ENCODE data around the gene PLAC9.

The PLAC9 gene

DNA sequence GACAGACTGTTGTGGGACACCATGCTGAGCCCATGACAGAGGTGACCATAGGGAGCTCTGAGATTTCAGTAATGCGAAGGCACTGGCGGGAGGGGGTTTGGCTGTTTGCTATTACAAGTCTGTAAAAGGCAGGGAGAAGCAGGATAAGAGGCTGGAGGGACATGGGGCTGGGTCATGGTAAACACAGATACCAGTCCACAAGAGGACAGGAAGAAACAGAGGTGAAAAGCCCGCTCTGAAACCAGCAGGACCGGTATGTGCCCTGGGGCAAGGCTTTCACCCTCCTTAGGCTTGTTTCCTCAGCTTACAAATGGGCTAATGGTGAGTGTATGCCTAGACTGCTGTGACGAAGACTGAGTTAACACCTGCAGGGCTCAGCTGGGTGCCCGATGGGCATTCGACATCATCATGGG, 38.7 kb downstream of the PLAC9 start:
- TF ChIP-seq, protein P1, sequence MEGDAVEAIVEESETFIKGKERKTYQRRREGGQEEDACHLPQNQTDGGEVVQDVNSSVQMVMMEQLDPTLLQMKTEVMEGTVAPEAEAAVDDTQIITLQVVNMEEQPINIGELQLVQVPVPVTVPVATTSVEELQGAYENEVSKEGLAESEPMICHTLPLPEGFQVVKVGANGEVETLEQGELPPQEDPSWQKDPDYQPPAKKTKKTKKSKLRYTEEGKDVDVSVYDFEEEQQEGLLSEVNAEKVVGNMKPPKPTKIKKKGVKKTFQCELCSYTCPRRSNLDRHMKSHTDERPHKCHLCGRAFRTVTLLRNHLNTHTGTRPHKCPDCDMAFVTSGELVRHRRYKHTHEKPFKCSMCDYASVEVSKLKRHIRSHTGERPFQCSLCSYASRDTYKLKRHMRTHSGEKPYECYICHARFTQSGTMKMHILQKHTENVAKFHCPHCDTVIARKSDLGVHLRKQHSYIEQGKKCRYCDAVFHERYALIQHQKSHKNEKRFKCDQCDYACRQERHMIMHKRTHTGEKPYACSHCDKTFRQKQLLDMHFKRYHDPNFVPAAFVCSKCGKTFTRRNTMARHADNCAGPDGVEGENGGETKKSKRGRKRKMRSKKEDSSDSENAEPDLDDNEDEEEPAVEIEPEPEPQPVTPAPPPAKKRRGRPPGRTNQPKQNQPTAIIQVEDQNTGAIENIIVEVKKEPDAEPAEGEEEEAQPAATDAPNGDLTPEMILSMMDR (conservative IDR thresholded peaks at IDR 0.05; ENCODE audit: control insufficient read depth, insufficient read depth, low read depth, low read length) = no peak
- no peak for DNase-seq (ENCODE audit: low read depth)

GRCh38 chr10:80172896-80173295, 40.4 kb downstream of the PLAC9 start:
- DNase-seq (ENCODE audit: low read depth) = no peak
- TF ChIP-seq, protein P1 (conservative IDR thresholded peaks at IDR 0.05; ENCODE audit: control insufficient read depth, insufficient read depth, low read depth, low read length) = no peak
- H3K4me3 ChIP-seq (ENCODE audit: control insufficient read depth, low read depth, low read length) = no peak overlapping the region

More for the DNA sequence above, 38.7 kb downstream of the PLAC9 start:
- H3K4me3 ChIP-seq (ENCODE audit: control insufficient read depth, low read depth, low read length) = no peak overlapping the region

DNA sequence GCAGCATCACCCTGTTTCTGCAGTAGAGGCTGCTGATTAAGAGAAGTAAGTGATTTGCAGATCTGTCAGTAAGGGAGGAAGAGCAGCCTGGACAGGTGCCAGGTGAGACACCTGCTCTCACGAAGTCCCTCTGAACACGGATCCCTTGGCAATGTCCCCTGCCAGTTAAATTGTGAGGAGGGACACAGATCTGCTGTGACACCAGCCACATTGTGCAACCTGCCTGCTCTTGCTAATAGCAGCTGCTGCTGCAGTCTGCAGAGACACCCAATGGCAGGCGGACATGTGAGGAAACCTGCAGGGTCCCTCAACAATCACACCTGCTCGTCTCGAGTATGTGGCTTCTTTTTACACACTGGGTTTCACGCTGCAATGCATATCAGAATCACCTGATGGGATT, 40.9 kb downstream of the PLAC9 start:
- no peak for DNase-seq (ENCODE audit: low read depth)
- no peak overlapping the region for H3K4me3 ChIP-seq (ENCODE audit: control insufficient read depth, low read depth, low read length)
- TF ChIP-seq, protein P1 (conservative IDR thresholded peaks at IDR 0.05; ENCODE audit: control insufficient read depth, insufficient read depth, low read depth, low read length) = no peak

DNA sequence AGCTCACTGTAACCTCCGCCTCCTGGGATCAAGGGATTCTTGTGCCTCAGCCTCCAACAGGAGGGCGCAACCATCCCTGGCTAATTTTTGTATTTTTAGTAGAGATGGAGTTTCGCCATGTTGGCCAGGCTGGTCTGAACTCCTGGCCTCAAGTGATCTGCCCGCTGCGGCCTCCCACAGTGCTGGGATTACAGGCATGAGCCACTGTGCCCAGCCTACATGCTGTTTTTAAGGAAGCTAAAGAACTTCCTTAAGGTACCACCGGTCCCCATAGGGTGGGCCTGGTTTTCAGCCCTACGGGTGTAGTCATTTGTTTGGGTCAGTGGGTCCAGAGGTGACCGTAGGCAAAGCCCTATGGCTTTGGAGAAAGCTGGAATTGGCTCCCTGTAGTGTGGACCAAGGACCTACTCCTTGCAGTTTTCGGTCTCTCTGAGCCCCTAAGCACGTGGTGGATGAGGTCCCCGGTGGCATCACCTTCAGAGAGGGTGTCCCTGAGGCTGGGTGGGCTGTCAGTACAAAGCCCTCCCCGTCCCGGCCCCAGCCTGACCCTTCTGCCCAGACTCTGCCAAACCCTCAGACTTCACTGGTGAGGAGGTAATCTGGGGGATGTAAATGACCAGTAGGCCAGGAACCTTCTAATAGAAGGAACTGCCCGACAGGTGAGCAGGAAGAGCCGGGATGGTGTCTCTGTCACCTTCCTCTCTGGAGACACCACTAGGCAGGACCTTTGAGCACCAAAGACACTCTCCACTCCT, 42.3 kb downstream of the PLAC9 start:
- no peak for DNase-seq (ENCODE audit: low read depth)
- TF ChIP-seq, protein P1 (conservative IDR thresholded peaks at IDR 0.05; ENCODE audit: control insufficient read depth, insufficient read depth, low read depth, low read length) = no peak

DNA sequence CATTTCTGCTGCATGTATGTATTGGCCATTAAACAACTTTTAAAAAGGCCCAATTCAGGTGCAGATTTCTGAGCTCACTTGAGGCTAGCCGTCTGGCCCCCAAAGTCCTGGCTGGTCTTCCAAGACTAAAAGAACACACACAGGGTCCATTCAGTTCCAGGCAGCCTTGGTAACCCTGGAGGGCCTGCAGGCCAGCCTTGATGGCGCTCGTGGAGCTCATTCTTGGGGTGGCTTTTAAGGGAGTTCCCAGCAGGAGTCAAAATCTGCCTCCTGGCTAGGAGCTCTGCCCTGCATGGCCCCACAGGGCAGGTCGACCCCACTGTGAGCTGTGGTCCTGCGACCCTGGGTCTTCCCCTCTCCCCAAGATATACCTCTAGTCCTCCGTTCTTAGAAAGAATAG, 44.0 kb downstream of the PLAC9 start:
- TF ChIP-seq, protein P1 (conservative IDR thresholded peaks at IDR 0.05; ENCODE audit: control insufficient read depth, insufficient read depth, low read depth, low read length) = no peak
- H3K4me3 ChIP-seq (ENCODE audit: control insufficient read depth, low read depth, low read length) = no peak overlapping the region

More for the DNA sequence above, 42.3 kb downstream of the PLAC9 start:
- no peak overlapping the region for H3K4me3 ChIP-seq (ENCODE audit: control insufficient read depth, low read depth, low read length)

GRCh38 chr10:80177781-80178636, 45.5 kb downstream of the PLAC9 start:
- TF ChIP-seq, protein P1 (conservative IDR thresholded peaks at IDR 0.05; ENCODE audit: control insufficient read depth, insufficient read depth, low read depth, low read length) = no peak
- H3K4me3 ChIP-seq (ENCODE audit: control insufficient read depth, low read depth, low read length) = no peak overlapping the region
- DNase-seq (ENCODE audit: low read depth) = peak; percentile 59

More for the DNA sequence above, 44.0 kb downstream of the PLAC9 start:
- DNase-seq (ENCODE audit: low read depth) = no peak

Measured in fibroblast of mammary gland (primary cell).